GM21423 (cell line): ENCODE measurements around the gene TACSTD2.
"Not testable (repeated sequence)": the region's sequence is repeated elsewhere in the genome, so short reads cannot be mapped to it uniquely, and the experiment has no call there.

Experiments
- ATAC-seq: cut with Tn5 transposase; IDR thresholded peaks from one replicate; pipeline ENCODE4 v1.9.1; 2021; ENCODE audit warnings: mild to moderate bottlenecking, moderate library complexity; ENCODE audit not compliant: unreplicated experiment

The TACSTD2 gene

GRCh38 chr1:58568271-58568860, 8.7 kb downstream of the TACSTD2 start:
- no peak for ATAC-seq

- ATAC-seq = no peak
Observed at GRCh38 chr1:58566339-58566738, 10.7 kb downstream of the TACSTD2 start.

- not testable (repeated sequence) for ATAC-seq
Observed at GRCh38 chr1:58563715-58564114, 13.3 kb downstream of the TACSTD2 start.

- no peak for ATAC-seq
Observed at GRCh38 chr1:58561633-58562032, 15.4 kb downstream of the TACSTD2 start.

- no peak for ATAC-seq
Observed at GRCh38 chr1:58555393-58555792, 21.7 kb downstream of the TACSTD2 start.

GRCh38 chr1:58551186-58552140, 25.6 kb downstream of the TACSTD2 start:
- no peak for ATAC-seq

- ATAC-seq = not testable (repeated sequence)
Observed at GRCh38 chr1:58549291-58549690, 27.8 kb downstream of the TACSTD2 start.

GRCh38 chr1:58548371-58548770, 28.7 kb downstream of the TACSTD2 start:
- ATAC-seq = no peak

GRCh38 chr1:58546520-58547308, 30.3 kb downstream of the TACSTD2 start, which contains the start of gene OMA1:
Gene OMA1 (minus strand): TSS chr1:58546726. CDS start chr1:58539294, 7,432 bp downstream.
- ATAC-seq = peak; percentile 96

GRCh38 chr1:58545591-58546519, 31.2 kb downstream of the TACSTD2 start:
- peak; percentile 44 for ATAC-seq

- ATAC-seq = no peak
Observed at GRCh38 chr1:58543260-58543659, 33.8 kb downstream of the TACSTD2 start.

- no peak for ATAC-seq
Observed at GRCh38 chr1:58539553-58539952, 37.5 kb downstream of the TACSTD2 start.

- ATAC-seq = no peak
Observed at GRCh38 chr1:58538821-58539220, 38.2 kb downstream of the TACSTD2 start.

GRCh38 chr1:58531842-58532241, 45.2 kb downstream of the TACSTD2 start:
- not testable (repeated sequence) for ATAC-seq

- no peak for ATAC-seq
Observed at GRCh38 chr1:58529284-58529683, 47.8 kb downstream of the TACSTD2 start.

- no peak for ATAC-seq
Observed at GRCh38 chr1:58528518-58528917, 48.5 kb downstream of the TACSTD2 start.
